NCI-H748 treated with DMSO at 0.1 percent for 48 hours (cell line): ENCODE measurements around the gene CYTH1.

Experiments
- DNase-seq: peaks from one replicate; lab custom pipeline; 2025; lab: John Stamatoyannopoulos, UW

Gene CYTH1

GRCh38 chr17:78804777-78805176, 22.7 kb upstream of the CYTH1 start:
- no peak for DNase-seq

DNA sequence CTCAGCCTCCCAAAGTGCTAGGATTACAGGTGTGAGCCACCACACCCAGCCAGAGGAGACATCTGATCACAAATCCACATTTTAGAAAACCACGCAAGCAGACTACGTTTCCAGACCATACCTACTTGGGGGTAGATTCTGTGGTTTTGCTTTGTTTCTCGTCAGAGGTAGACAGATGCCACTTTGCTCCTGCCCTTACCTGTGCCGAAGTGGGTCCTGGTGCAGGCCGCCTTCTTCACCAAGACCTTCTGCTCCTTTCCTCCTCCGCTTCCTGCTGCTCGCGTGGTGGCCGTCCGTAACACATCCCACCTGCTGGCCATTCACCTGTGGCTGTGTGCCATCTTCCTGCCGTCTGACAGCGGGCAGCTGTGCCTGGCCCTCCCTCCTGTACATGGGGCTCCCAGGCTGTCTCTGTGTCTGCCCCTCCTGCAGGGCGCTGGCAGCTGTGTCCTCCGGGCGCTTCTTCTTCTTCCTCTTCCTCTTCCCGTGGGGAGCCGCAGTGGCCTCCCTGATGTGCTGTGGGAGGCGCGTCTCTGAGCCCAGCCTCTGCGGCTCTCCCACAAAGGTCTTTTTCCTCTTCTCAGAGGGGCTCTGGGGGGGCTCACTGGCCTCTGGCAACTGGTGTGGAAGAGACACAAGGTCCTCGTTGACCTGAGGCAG, 21.2 kb upstream of the CYTH1 start:
- DNase-seq: no peak

- DNase-seq: no peak
These were observed 20.4 kb upstream of the CYTH1 start for GRCh38 chr17:78802459-78802858.

GRCh38 chr17:78802008-78802407, 19.9 kb upstream of the CYTH1 start:
- DNase-seq: no peak

GRCh38 chr17:78800132-78800931, 18.3 kb upstream of the CYTH1 start:
- no peak for DNase-seq

DNA sequence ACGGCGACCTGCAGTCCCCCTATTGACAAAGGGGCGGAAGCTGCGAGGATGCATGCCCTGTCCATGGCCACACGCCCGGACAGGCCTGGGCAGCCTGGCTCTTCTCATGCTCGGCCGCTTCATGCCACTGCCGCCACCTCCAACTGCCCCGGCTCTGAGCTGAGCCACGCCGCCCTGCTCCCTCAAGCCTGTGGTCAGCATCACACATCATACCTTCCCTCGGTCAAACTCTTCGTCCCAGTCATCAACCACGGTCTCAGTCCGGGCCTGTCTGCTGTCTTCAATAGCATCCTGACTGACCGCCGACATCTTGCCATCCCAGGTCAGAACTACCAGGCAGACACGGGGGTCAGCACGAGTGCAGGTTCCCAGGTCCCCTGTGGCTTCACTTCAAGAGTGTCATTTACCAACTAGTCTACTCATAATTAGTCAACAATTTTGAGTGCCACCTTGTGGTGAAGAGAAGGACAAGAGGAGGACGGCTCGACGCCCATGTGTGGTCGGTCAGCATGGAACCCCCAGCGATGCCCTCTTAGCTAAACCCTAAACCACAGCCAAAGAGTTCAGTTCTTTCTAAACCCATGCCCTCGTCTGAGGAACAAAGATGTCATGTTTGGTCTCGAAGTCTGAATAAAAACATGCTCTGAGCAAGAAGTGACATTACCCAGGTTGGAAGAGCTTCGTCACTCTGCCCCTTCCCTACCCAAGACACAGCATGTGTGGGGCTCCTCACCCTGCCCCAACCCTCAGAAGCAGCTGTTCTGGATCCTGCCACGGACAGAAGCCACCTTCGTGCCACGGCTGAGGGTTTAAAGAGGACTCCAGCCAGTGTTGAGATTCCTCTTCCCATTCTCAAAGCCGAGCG, 16.9 kb upstream of the CYTH1 start:
- no peak for DNase-seq

GRCh38 chr17:78797691-78798585, 15.9 kb upstream of the CYTH1 start:
- DNase-seq: no peak

GRCh38 chr17:78797213-78797612, 15.1 kb upstream of the CYTH1 start:
- DNase-seq: no peak

GRCh38 chr17:78796517-78796900, 14.4 kb upstream of the CYTH1 start:
- DNase-seq: no peak

GRCh38 chr17:78795861-78796516, 13.9 kb upstream of the CYTH1 start:
- DNase-seq: no peak

DNA sequence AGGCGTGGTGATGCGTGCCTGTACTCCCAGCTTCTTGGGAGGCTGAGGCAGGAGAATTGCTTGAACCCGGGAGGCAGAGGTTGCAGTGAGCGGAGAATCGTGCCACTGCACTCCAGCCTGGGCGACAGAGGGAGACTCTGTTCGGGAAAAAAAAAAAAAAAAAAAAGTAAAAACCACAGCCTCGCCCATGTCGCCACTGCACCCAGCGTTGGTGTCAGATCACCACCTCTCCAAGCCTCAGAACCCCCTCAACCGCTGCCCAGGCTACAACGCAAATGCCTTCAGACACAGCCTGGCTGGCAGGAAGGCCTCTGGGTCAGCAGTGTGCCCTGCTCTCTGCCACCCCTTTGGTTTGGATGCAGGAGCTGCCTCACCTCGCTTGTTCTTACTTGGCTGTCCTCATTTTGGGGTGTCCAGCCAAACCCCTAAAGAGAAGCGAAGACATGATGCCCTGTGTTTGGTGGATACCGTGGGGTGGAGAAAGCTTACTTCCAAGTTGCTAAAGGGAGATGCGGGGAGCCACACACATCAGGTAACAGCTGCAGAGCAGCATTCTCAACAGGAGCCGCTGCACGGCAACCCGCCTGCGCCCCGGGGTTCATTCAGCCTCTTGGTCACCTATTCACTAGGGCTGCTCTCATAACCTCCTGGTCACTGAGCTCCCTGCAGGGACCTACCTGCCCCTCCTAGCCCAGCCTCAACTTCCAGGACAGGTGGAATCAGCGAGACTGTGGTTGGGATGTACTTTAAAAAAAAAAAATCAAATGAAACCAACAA, 13.0 kb upstream of the CYTH1 start:
- no peak for DNase-seq

GRCh38 chr17:78794399-78794798, 12.3 kb upstream of the CYTH1 start:
- no peak for DNase-seq

DNA sequence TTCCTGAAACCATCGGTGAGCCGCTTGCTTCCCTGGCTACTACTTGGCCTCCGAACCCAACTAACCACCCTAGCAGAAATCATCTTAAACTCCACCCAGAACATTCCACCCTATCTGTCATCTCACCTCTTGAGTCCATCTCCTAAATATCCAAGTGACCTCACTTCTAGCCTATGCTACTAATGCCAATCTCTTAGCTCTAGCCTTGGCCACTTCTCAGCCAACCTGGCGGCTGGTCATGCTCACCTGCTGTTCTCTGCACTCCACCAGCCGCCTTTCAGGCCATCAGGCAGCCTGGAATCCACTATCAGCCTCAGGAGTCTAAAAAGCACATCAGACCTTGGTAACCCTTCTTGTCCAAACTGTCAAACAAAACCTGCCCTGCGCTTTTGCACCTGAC, 11.9 kb upstream of the CYTH1 start:
- no peak for DNase-seq

- no peak for DNase-seq
These were observed 11.3 kb upstream of the CYTH1 start for GRCh38 chr17:78793415-78793814.

- DNase-seq: no peak
These were observed 10.0 kb upstream of the CYTH1 start for GRCh38 chr17:78791840-78792709.

- no peak for DNase-seq
These were observed 8.5 kb upstream of the CYTH1 start for GRCh38 chr17:78790552-78790951.

DNA sequence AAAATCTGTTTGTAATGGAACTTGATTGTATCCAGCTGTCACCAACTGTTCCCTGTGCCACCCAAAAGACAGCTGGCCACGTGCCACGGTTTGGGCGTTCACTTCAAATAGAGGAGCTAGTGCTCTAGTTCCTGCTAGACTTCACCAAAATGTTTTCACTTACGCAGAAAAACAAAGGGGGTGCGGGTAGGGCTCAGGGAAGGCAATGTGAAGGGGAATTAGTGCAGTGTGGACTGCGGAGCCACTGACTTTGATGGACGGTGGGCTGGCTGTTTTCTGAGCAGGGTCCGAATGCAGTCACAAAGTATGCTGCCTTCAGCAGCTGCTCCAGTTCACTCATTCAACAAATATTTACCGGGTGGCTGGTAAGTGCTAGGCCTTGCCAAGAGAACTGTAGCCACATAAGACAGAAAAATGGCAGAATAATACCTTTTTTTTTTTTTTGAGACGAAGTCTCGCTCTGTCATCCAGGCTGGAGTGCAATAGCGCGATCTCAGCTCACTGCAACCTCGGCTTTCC, 7.6 kb upstream of the CYTH1 start:
- no peak for DNase-seq

- no peak for DNase-seq
These were observed 7.1 kb upstream of the CYTH1 start for GRCh38 chr17:78789149-78789662.

GRCh38 chr17:78788451-78788850, 6.4 kb upstream of the CYTH1 start:
- DNase-seq: no peak
